ENCODE results near the gene SH3RF3.

DNA sequence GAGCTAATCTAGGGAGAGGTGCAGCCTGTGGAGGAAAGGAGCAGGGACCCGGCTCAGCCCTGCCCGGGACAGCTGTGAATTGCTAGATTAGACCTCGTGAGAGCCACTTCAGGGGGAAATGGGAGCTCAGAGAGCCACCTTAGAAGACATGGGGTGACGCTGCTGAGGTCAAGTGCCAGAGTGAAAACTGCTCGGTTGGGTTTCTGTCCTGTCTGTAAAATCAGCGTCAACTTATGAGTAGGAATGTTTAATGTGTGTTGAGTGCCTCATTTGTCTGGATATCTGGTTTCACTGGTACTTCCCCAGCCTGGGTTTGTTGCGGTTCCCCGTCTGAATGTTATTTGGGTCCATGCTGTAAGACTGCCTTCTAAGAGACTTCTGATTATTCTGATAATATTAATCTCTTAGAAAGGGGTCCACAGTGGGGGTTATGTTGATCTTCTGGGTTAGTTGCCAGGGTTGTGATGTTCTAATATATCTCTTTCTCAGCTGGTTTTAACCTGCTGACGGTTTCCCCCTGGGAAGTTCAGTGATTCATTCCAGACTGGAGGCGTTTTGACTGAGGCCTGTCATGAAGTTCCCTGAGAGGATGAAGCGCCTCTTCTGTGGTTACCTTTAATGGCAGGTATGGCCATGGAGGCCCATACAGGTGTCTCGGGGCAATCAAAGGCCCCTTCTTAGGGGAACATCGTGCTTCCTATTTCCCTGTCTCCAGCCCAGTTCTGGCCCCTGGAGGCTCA is 175.9 kb downstream of the SH3RF3 start:
- TF ChIP-seq POLR2A (IDR thresholded peaks at IDR 0.05; ENCODE audit: low read length): no peak
- no peak for TF ChIP-seq GATA1 (IDR thresholded peaks at IDR 0.05; ENCODE audit: low read depth, low read length)
